ENCODE results near the gene CAMTA1.

DNA sequence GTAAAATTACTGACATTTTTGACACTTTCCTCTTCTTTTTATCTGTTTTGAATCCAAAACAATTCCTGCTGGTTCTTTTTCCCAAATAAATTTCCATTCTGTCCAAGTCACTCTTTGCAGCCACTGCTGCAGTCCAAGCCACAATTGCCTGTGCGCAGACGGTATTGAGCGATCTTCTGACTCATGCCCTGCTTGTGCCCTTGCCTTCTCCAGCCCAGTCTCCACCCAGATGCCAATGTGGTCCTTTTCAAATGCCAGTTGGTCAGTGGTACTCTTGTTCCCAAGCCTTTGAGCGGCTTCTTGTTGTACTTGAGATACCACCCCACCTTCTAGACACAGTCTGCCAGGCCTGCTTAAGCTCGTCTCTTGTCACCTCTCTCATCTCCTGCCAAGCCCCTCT is 78.9 kb downstream of the CAMTA1 start:
- TF ChIP-seq, protein P1, sequence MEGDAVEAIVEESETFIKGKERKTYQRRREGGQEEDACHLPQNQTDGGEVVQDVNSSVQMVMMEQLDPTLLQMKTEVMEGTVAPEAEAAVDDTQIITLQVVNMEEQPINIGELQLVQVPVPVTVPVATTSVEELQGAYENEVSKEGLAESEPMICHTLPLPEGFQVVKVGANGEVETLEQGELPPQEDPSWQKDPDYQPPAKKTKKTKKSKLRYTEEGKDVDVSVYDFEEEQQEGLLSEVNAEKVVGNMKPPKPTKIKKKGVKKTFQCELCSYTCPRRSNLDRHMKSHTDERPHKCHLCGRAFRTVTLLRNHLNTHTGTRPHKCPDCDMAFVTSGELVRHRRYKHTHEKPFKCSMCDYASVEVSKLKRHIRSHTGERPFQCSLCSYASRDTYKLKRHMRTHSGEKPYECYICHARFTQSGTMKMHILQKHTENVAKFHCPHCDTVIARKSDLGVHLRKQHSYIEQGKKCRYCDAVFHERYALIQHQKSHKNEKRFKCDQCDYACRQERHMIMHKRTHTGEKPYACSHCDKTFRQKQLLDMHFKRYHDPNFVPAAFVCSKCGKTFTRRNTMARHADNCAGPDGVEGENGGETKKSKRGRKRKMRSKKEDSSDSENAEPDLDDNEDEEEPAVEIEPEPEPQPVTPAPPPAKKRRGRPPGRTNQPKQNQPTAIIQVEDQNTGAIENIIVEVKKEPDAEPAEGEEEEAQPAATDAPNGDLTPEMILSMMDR (conservative IDR thresholded peaks at IDR 0.05; ENCODE audit: low read length): no peak
- no peak for TF ChIP-seq EZH2phosphoT487 (IDR thresholded peaks at IDR 0.05; ENCODE audit: borderline replicate concordance, low read depth, low read length)
